ENCODE results near the gene LRRC61.
A peak's percentile ranks its signal among the peaks of the same experiment; 100 is the strongest.

Gene LRRC61

DNA sequence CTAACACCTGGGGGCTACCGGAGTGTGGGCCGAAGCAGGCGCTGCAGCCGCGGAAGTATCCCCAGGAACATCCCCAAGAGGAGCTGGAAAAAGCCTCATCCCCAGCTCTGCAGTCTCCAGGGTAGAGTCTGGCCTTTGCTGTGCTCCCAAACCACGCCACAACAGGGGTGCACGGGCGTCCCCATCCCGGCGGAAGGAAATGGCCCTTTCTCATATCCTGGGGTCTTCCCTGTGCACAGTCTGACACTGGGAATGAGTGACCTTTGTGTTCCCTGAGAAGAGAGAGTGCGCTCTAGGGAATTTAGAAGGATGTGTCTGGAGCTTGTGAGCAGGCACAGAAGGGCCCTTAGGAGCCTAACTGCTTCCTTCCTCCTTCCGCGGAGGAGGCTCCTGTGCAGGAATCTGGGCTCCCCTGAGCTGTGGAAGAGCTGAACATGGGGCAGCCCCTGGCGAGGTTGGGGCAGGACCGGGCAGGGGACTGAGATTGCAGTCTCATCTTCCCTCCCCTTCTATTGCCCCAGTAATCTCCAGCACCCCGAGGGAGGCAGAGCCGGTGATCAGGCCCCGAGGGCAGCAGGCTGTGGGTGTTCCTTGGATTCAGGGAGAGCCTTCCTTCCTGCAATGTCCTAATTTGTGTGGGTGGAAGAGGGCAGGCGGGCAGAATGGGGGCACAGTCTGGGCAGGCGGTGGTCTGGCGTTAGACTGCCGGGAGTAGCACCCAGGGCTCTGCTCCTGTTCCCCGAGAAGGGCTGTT lies 46.8 kb downstream of the LRRC61 start:
- Histone ChIP-seq H3K27ac (peak overlapping the region; percentile 89 to 95), H3K4me1 (peaks cover 0 to 44% (median 23%) of the 10 kb centered on the region in 4 donors), H3K9me3 (no peaks in the 10 kb centered on the region), H3K36me3 (peaks cover 24 to 46% (median 34%) of the 10 kb centered on the region in 3 donors), H3K27me3 (no peaks in the 10 kb centered on the region), H3K4me3 (peak overlapping the region; percentile 66 to 74)
- TF ChIP-seq CTCF (IDR thresholded peaks at IDR 0.05): no peak
- DNase-seq: no peak
- intact Hi-C loops (cut with DNase I; ENCODE audit: low total_unique reads): loop anchor here (2.0 kb wide), 1 partner anchor 35 kb away; a partner anchor contains a TSS

DNA sequence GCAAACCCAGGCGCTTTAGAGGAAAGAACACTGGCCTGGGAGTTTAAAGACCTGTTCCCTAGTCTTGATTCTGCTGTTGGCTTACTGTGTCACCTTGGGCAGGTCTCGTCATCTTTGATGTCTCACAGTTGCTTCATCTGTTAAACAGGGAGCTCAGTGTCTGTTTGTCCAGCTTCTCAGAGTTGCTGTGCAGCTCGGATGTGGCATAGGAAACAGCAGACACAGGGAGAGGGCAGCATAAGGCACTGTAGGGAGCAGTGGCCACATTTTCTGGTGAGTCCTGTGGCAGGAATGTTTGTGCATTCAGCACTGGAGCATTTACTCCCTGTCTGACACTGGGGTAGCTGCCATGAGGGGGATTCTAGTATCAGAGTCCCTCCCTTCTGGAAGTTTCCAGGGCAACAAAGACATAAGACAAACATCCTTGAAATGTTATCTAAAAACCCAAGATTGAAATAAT lies 47.5 kb downstream of the LRRC61 start:
- TF ChIP-seq CTCF (IDR thresholded peaks at IDR 0.05): no peak
- no peaks in the 10 kb centered on the region for H3K9me3 ChIP-seq
- H3K4me1 ChIP-seq: peaks cover 0 to 44% (median 23%) of the 10 kb centered on the region in 4 donors
- no peak overlapping the region for H3K4me3 ChIP-seq
- DNase-seq: no peak
- peak overlapping the region; percentile 89 to 95 for H3K27ac ChIP-seq
- no peaks in the 10 kb centered on the region for H3K27me3 ChIP-seq
- intact Hi-C loops (cut with DNase I; ENCODE audit: low total_unique reads): no loop called here
- peaks cover 24 to 46% (median 34%) of the 10 kb centered on the region in 3 donors for H3K36me3 ChIP-seq

DNA sequence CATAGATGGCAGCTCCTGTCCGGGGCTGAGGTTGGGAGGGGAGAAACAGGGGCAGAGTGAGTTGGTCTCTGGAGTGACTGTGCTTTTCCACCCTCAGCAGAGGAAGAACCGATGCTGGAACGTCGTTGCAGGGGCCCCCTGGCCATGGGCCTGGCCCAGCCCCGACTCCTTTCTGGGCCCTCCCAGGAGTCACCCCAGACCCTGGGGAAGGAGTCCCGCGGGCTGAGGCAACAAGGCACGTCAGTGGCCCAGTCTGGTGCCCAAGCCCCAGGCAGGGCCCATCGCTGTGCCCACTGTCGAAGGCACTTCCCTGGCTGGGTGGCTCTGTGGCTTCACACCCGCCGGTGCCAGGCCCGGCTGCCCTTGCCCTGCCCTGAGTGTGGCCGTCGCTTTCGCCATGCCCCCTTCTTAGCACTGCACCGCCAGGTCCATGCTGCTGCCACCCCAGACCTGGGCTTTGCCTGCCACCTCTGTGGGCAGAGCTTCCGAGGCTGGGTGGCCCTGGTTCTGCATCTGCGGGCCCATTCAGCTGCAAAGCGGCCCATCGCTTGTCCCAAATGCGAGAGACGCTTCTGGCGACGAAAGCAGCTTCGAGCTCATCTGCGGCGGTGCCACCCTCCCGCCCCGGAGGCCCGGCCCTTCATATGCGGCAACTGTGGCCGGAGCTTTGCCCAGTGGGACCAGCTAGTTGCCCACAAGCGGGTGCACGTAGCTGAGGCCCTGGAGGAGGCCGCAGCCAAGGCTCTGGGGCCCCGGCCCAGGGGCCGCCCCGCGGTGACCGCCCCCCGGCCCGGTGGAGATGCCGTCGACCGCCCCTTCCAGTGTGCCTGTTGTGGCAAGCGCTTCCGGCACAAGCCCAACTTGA lies 48.2 kb downstream of the LRRC61 start:
- intact Hi-C loops (cut with DNase I; ENCODE audit: low total_unique reads): no loop called here
- Histone ChIP-seq H3K27ac (peak overlapping the region in 1 of 2 donors; percentile 14), H3K36me3 (peaks cover 24 to 46% (median 34%) of the 10 kb centered on the region in 3 donors)

GRCh38 chr7:150371996-150372270 lies 48.8 kb downstream of the LRRC61 start:
- no peaks in the 10 kb centered on the region for H3K27me3 ChIP-seq
- DNase-seq: no peak
- peaks cover 0 to 44% (median 23%) of the 10 kb centered on the region in 4 donors for H3K4me1 ChIP-seq
- H3K27ac ChIP-seq: no peak overlapping the region
- H3K36me3 ChIP-seq: peaks cover 24 to 46% (median 34%) of the 10 kb centered on the region in 3 donors
- intact Hi-C loops (cut with DNase I; ENCODE audit: low total_unique reads): no loop called here
- H3K9me3 ChIP-seq: no peaks in the 10 kb centered on the region
- H3K4me3 ChIP-seq: no peak overlapping the region
- TF ChIP-seq CTCF (IDR thresholded peaks at IDR 0.05): no peak

More for the DNA sequence above, 48.2 kb downstream of the LRRC61 start:
- no peak for DNase-seq
- Histone ChIP-seq H3K9me3 (no peaks in the 10 kb centered on the region), H3K27me3 (no peaks in the 10 kb centered on the region), H3K4me1 (peaks cover 0 to 44% (median 23%) of the 10 kb centered on the region in 4 donors), H3K4me3 (no peak overlapping the region)
- no peak for TF ChIP-seq CTCF (IDR thresholded peaks at IDR 0.05)

DNA sequence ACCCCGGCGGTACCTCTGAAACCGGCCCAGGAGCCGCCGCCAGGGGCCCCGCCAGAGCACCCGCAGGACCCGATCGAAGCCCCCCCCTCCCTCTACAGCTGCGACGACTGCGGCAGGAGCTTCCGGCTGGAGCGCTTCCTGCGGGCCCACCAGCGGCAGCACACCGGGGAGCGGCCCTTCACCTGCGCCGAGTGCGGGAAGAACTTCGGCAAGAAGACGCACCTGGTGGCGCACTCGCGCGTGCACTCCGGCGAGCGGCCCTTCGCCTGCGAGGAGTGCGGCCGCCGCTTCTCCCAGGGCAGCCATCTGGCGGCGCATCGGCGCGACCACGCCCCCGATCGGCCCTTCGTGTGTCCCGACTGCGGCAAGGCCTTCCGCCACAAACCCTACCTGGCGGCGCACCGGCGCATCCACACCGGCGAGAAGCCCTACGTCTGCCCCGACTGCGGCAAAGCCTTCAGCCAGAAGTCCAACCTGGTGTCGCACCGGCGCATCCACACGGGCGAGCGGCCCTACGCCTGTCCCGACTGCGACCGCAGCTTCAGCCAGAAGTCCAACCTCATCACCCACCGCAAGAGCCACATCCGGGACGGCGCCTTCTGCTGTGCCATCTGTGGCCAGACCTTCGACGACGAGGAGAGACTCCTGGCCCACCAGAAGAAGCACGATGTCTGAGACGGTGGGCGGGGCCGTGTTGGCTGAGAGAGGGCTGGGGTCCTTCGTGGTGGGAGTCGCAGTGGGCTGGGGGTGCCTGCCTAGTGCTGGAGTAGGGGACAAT lies 49.3 kb downstream of the LRRC61 start:
- DNase-seq: no peak
- H3K4me3 ChIP-seq: no peak overlapping the region
- H3K27me3 ChIP-seq: no peaks in the 10 kb centered on the region
- TF ChIP-seq CTCF (IDR thresholded peaks at IDR 0.05): no peak
- peaks cover 0 to 44% (median 22%) of the 10 kb centered on the region in 4 donors for H3K4me1 ChIP-seq
- H3K9me3 ChIP-seq: no peaks in the 10 kb centered on the region
- H3K27ac ChIP-seq: no peak overlapping the region
- intact Hi-C loops (cut with DNase I; ENCODE audit: low total_unique reads): no loop called here
- H3K36me3 ChIP-seq: peaks cover 24 to 46% (median 34%) of the 10 kb centered on the region in 3 donors

All from tibial artery (tissue), 4 donors.